AG09319 (cell line): ENCODE results near the gene PODNL1.
"Not testable (repeated sequence)": the region's sequence is repeated elsewhere in the genome, so short reads cannot be mapped to it uniquely, and the experiment has no call there.

ENCODE experiments used
- DNase-seq: peaks from one replicate; pipeline ENCODE4 v3.0.0-alpha.2; 2010; ENCODE audit warnings: low read depth; ENCODE audit errors: extremely low read depth
- CTCF ChIP-seq: IDR thresholded peaks from 2 replicates; pipeline ENCODE4 v1.5.1; 2011; ENCODE audit warnings: low read depth, mild to moderate bottlenecking, inconsistent platforms, low read length, moderate library complexity

PODNL1 gene

DNA sequence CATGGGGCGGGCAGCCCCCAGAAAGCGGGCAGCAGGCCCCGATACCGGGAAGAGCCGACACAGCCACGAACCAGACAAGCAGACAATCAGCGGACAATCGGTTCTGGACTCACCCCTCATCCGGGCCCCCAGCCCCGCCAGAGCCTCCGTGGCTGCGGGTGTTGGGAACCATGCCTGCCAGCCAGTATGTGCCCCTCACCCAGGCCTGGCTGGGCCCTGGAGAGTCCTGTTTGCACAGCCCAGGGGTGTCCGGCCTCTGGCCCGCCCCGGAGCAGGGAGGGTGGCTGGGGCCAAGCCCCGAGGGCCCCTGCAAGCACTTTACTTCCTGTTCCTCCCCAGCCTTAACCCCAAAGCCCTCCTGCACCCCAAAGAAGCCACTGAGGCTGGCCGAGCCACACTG is 7.8 kb downstream of the PODNL1 start:
- no peak for TF ChIP-seq CTCF
- DNase-seq = no peak

GRCh38 chr19:13929956-13930355 is 8.3 kb downstream of the PODNL1 start:
- DNase-seq = no peak
- TF ChIP-seq CTCF = no peak

DNA sequence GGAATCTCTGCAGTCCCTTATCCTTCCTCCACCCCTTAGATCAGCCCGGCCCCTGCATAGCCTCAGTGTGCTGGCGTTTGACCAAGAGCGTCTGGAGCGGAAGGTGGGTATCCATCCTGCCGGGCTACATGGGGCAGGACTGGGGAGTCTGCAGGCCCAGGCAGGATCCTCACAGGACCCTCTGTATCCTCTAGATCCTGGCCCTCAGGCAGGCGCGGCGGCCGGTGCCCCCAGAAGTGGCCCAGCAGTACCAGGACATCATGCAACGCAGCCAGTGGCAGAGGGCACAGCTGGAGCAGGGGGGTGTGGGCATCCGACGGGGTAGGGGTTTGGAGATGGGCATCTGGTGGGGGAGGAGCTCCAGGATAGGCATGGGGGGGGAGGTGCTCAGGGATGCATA is 8.9 kb downstream of the PODNL1 start:
- no peak for TF ChIP-seq CTCF
- no peak for DNase-seq

- DNase-seq = no peak
- TF ChIP-seq CTCF = no peak
Observed at GRCh38 chr19:13926715-13927114, 11.5 kb downstream of the PODNL1 start.

- no peak for DNase-seq
- TF ChIP-seq CTCF = no peak
Observed at GRCh38 chr19:13926010-13926409, 12.2 kb downstream of the PODNL1 start.

DNA sequence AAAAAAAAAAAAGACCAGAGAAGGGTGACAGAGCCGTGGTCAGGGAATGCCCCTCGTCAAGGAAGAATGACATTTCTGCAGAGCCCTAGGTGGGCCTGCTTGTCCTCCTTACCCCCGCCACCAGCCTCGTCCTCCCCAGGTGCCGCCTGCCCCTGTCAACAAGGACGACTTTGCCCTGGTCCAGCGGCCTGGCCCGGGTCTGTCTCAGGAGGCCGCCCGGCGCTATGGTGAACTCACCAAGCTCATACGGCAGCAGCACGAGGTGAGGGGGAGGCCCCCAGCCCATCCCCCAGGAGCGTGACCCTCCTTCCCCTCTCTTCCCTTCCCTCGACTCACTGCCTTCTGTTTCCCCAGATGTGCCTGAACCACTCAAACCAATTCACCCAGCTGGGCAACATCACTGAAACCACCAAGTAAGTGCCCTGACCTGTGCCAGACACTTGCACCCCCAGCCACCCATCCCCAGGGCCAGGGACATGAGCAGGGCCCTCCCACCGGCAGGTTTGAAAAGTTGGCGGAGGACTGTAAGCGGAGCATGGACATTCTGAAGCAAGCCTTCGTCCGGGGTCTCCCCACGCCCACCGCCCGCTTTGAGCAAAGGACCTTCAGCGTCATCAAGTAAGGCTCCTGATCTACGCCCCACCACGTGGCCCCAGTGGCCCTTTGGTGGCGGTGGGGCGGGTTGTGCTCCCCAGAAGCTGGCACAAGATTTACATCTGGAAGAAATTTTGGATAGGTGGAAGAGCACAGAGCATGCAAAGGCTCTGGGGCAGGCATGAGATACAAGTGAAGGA is 14.8 kb downstream of the PODNL1 start:
- no peak for TF ChIP-seq CTCF
- DNase-seq = no peak

GRCh38 chr19:13922118-13922517 is 16.1 kb downstream of the PODNL1 start:
- not testable (repeated sequence) for DNase-seq

DNA sequence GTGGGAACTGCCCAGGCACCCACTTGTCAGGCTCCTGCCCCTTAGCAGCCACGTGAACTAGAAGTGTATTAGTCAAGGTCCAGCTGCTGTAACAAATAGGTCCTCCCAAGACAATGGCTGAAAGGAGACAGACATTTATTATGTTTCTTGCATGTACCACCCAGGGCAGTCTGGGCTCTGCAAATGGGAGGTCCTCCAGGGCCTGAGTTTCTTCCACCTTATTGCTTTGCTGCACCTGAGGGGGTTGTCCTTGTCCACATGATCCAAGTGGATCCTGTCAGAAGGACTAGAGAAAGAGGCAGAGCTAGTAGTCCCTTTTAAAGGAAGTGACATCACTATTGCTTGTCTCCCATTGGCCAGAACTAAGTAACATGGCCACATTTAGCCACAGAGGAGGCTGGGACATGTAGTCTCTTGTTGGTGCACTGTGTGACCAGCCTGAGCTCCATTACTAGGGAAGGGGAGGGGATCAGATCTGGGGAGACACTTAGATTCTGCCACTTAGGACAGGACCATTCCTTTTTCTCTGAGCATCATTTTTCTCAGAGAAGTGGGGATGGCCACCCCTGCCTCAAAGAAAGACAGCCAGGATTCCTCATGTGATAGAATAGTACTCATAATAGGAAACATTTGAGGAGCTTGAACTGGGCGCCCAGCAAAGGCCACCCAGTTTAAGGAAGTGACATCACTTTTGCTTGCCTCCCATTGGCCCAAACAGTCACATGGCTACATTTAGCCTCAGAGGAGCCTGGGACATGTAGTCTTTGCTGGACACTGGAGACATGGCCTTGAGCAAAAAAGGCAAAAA is 17.1 kb downstream of the PODNL1 start:
- DNase-seq = no peak
- no peak for TF ChIP-seq CTCF
